Liver (tissue), 3 donors: ENCODE results near the gene PDE4D.

ENCODE experiments used
- GABPA ChIP-seq, 2 donors: IDR thresholded peaks in 1 of 2; conservative IDR thresholded peaks in 1 of 2; 2 replicates each; pipeline ENCODE4 v1.6.1; 2016; ENCODE audit warnings: antibody characterized with exemption in 2 of 2, mild to moderate bottlenecking in 1 of 2, moderate library complexity in 1 of 2
- NR2F2 ChIP-seq: IDR thresholded peaks from 2 replicates; pipeline ENCODE4 v1.6.1; 2016; ENCODE audit warnings: antibody characterized with exemption
- RAD21 ChIP-seq, 2 donors: IDR thresholded peaks; 2 replicates each; pipeline ENCODE4 v1.6.1; 2016; ENCODE audit warnings: antibody characterized with exemption in 2 of 2, mild to moderate bottlenecking in 2 of 2
- RXRA ChIP-seq, 2 donors: IDR thresholded peaks; 2 replicates each; pipeline ENCODE4 v1.6.1; 2017 to 2018; ENCODE audit warnings: antibody characterized with exemption in 2 of 2, mild to moderate bottlenecking in 1 of 2
- YY1 ChIP-seq: IDR thresholded peaks from 2 replicates; pipeline ENCODE4 v1.6.1; 2016; ENCODE audit warnings: antibody characterized with exemption, mild to moderate bottlenecking
- TF ChIP-seq, protein P1 (sequence below): fragments of 150-350 bp; IDR thresholded peaks from 2 replicates; pipeline ENCODE4 v1.5.1; 2017; ENCODE audit warnings: improper control_type of control experiment, low read depth, low read length; ENCODE audit not compliant: missing input control
- donor health status: healthy.
- donor health status: healthy.

DNA sequence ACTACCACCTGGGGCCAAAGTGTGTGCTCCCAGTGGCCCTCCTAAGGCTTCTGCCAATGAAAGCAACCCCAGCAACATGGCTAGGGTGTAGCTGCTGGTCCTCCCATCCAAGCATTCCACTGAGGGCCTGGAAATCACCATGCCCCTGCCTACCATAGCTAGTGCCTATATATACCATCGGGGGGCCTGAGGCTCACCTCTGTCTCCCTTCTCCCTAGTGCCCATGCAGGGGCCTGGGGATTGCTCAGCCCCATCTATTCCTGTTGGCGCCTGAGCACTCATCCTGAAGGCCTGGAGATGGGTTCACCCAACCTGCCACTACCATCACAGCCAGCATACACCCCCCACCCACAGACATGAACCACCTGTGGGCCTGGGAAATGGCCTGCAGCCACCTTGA lies 943.3 kb downstream of the PDE4D start:
- TF ChIP-seq, protein P1, sequence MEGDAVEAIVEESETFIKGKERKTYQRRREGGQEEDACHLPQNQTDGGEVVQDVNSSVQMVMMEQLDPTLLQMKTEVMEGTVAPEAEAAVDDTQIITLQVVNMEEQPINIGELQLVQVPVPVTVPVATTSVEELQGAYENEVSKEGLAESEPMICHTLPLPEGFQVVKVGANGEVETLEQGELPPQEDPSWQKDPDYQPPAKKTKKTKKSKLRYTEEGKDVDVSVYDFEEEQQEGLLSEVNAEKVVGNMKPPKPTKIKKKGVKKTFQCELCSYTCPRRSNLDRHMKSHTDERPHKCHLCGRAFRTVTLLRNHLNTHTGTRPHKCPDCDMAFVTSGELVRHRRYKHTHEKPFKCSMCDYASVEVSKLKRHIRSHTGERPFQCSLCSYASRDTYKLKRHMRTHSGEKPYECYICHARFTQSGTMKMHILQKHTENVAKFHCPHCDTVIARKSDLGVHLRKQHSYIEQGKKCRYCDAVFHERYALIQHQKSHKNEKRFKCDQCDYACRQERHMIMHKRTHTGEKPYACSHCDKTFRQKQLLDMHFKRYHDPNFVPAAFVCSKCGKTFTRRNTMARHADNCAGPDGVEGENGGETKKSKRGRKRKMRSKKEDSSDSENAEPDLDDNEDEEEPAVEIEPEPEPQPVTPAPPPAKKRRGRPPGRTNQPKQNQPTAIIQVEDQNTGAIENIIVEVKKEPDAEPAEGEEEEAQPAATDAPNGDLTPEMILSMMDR, result no peak
- no peak for TF ChIP-seq GABPA (IDR thresholded peaks at IDR 0.05 in 1 of 2, conservative IDR thresholded peaks at IDR 0.05 in 1 of 2)
- TF ChIP-seq NR2F2, result no peak
- TF ChIP-seq RXRA (IDR thresholded peaks at IDR 0.05), result no peak
- no peak for TF ChIP-seq YY1
- TF ChIP-seq RAD21 (IDR thresholded peaks at IDR 0.05), result no peak
